HT-29 (cell line): ENCODE results near the gene CACNB4. TPM values are rescaled to one million over a fixed set of nuclear protein-coding genes. Genes with fewer than 3 reads are reported as not detected.

Source experiments
- DNase-seq: peaks from one replicate; pipeline ENCODE4 v3.0.0-alpha.2; 2015; ENCODE audit warnings: low spot score
- total RNA-seq: library from RNA; depleted of rRNA; stranded (reverse); fragments of >200 nt; shearing (Covaris generic); gene quantifications from 2 replicates; pipeline ENCODE4 v1.2.3, GENCODE V29; 2014

CACNB4 gene
- total RNA-seq, 1 experiment from 2014 or later, result 0.13 TPM

DNA sequence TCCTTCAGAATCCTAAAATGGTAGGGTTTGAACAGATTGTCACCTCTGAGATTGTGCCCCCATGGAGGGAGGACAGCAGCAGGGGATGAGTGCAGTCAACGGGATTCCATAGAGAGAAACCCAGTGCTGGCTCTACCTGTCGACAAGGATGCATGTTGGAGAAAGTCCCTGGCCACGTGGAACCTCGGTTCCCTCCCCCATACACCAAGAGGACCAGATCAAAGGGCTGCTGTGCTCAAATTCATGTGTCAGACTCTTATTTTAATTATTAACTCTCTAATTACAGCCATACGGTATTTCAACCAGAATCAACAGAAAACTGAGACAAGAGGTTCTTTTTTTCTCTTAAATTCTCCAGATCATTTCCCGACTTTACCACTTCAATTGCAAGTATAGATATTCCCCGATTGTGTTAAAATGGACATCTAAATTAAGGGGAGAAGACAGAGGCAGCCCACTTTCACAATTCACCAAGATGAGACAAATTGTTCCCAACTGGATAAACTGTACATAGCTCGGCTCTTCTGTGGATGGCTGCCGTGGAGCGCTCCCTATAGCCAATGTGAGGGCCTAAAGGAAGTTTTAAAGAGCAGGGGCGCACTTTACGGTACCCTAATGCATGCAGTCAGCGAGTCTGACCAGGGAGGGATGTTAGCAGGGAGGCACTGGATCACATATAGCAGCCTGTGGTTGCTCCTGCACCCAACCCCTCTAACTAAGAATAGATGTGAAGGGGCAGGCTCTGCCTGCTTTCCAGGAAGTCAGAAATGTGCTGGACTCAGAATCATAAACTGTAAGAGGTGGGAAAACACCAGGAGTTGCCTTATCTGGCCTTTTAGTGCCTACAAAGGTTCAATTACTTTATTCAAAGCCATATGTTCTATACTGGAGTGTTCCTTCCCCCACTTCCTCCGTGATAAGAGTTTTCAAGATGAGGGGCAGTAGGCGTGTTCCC is 123.1 kb downstream of the CACNB4 start:
- no peak for DNase-seq

DNA sequence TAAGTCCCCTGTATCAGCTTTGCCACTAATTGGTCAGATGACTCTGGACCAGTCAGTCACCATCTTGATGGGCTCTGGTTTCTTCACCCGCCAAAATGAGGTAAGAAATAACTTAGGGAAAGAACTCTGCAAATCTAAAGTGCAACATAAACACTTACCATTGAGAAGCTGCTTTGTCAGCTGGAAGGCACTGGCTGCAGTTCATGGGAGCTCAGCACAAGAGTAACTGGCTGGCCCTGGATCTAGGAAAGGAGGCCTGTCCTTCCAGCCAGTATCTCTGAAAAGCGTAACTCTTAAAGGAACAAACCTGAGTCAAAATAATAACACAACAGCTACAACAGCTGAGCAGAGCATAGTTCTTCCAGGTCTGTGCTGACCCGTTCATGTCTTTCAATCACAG is 123.9 kb downstream of the CACNB4 start:
- DNase-seq, result no peak

DNA sequence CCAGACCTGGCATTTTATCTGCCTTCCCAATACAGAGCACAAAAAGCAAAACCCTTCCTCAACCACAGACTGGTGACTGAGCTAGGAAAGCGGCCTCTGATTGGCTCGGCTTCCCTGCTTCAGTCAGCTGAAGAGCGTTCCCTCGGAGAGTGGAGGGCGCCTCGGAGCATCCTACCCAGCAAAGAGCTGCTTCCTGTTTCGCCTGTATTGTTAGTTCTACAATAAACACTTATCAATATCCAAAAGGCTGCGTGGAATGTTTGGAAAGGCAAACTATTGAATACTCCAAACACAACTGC is 125.0 kb downstream of the CACNB4 start:
- DNase-seq, result no peak

DNA sequence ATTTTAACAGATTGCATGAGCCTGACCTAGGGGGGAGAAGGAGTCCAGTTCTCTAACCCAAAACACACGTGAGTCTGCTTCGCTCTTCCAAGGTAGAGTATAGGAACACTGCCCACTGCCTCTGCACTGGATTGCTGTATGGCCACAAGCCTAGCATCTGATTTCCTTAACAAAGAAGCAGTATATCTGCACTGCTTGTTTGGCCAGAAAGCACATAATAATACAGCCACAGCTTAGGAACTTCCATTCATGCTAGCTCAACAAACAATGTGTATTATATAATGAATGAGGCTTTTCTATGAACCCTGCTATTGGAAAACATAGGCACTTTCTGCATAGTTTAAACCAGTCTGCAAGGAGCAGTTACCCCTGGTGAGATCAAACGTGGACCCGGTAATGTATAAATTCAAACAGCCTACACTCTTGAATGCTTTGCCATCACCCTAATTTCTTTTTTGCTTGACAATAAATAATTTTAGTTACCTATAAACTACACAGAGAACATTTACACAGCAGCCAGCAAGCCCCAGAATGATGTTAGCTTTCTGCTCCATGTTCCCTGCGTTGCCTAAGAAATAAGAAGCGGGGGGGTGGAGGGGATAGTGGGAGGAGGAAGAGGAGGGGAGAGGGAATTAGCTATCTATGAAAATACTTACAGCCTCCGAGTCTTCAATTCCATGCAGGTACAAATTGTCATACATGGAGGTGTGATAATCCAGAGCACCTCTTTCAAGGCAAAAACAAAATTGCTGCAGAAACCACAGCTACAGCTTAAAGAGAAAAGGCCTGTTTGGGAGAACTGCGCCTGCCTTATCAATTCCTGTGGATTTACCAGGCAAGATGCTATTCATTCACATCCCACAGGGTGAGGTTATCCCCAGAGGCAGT is 125.6 kb downstream of the CACNB4 start:
- DNase-seq, result no peak

DNA sequence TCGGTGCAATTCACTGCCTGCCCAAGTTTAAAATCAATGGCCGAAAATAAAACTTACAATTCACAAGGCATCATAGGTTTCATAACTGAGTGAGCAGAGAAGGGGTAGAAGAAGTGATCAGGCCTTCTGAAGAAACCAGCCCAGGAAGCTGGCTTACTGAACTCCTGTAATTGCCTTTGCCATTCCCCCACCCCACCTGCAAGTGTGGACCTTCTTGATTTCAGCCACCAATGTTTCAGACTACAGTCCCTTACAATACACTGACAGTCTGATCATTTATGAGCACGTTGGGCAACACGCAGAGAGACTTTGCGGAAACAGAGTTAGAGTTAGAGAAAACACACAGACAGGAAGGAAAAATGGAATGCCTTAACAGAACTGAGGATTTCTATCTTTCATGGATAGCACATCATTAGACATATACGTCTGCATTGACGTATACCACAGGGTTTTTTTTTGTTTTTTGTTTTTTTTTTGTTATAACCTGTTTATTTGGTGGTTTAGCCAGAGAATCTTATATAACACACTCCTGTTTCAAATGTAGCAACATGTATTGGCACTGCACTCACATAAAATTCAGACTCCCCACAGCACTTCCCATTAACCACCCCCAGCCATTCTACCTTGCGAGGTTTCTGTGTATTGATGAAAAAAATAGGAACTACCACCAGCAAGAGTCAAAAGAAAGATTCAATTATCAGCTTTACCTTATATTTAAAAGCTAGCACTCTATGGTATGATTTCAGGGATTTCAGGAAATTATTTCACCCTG is 126.4 kb downstream of the CACNB4 start:
- DNase-seq, result no peak

DNA sequence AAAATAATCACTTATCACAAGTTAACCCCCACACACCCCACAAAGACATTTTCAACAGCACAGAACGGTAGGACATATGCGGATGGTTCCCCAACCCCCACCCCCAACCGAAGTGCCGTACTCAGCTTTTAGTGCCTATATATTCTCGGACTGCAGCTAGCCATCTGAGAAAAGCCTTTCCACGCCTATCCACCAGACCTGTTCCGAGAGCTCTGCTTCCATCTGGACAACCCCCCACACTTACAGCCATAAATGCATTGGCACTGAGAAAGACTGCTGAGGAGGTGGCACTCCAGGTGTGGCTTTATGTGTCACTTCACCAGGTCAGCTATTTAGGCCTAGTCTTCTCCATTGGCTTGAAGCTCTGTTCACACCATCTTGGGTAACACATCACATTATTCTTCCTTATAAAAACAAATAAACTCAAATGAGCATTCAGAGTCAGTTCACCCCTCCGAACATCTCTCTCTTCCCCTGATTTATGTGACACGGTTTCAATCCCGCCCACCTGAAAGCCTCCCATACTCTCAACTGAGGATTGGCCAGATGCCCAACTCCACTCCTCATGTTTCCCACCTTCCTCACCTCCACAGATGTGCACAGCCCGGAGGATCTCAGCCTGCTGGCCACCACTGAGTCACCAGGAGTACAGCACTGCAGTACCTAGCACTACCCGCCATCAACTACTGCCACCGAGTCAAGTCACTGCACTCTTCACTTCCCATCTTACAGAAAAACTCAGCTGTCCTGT is 127.4 kb downstream of the CACNB4 start:
- no peak for DNase-seq

DNA sequence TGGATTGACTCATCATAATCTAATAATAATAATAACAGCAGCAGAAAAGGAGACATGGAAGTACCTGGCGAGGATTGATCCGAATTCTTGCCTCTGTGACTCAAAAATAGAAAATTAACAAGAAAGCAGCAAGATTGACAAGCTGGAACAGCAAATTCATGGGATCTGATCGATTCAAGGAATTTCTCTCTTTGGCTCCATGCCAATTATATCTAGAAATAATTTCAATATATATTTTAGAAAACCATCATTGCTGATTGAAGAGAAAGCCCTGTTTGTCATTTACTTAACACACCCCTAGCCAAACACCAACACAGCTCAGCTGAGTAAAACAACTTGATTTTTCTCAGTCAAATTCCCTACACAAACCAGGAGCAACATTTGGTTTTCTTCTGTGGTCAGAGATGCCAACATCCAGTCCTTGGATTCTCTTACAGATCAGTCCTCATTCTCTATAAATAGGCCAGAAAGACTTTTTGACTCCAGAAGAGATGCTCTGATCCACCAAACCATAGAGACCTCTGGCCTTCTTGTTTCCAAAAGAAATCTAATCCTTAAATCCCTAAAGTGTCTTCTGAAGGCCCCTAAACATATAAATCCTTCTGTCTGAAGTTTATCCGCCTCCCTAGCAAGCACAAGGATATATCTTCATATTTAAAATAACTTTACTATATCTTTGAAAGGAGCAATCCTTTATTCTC is 129.9 kb downstream of the CACNB4 start:
- DNase-seq, result no peak

DNA sequence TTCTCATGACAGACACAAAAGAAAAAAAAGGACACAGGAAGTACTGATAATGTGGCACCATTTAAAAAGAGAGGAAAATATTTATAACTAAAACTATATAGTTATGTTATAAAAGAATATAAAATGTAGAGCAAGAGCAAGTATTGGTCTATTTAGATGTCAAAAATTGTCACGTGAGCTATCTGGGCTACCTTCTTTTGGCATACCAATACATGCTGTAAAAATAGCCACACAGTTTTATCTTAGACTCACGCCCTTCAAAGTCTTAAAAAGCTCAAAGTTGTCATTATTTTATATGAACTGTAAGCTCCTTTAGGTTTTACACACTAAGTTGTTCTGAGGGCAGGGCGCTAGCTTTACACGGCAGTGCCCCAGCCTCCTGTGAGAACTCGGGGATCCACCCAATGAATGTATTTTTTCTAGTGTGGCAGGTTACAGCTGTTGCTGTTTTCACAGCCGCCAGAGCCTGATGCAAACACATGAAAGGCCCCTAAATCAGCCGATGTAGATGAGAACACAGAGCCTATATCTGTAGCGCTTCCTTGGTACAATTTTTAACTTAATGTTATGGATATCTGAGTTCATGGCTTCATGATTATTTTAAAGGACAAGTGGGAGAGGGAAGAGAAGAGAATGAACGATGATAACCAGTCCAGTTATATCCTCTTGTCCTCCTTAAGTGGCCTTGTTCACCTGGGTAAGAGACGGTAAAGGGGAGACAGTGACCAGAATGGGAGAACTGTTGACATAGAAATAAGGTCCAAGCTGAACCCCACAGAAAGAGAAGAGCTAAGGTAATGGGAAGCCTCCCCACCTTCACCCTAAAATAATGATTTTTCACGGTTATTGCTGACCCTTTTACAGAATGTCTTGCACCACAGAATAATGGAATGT is 130.8 kb downstream of the CACNB4 start:
- DNase-seq, result no peak

DNA sequence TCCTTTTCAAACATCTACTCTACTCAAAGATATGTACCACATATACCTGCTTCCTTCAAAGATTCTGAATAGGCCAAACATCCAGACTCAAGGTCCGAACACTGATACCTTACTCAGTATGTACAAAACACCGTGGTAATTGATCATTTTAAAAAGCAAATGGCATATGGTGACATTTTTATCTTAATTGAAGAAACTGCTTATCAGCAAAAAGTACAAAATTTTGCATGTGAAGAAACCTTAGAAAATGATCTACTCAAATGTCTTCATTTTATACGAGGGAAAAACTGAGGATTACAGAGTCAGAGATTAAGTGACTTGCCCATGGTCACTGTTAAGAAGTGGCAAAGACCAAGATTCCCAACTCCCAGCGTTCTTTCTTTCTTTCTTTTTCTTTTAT is 133.0 kb downstream of the CACNB4 start:
- DNase-seq, result no peak

DNA sequence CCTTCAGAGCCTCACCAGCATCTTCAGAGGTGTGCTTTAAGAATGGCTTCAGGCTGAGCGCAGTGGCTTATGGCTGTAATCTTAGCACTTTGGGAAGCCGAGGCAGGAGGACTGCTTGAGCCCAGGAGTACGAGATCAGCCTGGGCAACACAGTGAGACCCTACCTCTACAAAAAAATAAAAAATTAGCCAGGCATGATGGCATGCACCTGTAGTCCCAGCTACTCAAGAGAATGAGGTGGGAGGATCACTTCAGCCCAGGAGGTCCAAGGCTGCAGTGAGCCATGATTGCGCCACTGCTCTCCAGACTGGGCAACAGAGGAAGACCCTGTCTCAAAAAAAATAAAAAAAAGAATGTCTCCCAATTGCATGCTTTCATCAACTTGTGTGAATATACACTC is 137.3 kb downstream of the CACNB4 start:
- DNase-seq, result no peak

DNA sequence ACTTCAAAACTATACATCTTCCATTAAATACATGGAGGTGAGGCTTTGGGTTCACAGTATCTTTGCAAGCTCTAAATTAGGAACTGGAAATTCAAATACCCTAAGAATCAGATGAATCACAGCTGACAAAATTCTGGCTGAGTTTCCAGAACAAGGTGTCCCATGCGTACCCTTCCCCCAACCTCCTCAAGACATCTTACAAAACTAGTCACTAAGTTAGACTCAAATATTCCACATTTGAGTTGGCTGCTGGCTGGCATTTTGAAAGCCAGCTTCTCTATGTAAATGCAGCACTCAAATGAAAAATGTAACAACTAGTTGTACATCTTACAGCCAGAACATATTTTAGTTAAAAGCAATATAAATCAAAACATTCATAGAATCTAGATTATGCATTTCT is 139.6 kb downstream of the CACNB4 start:
- no peak for DNase-seq

DNA sequence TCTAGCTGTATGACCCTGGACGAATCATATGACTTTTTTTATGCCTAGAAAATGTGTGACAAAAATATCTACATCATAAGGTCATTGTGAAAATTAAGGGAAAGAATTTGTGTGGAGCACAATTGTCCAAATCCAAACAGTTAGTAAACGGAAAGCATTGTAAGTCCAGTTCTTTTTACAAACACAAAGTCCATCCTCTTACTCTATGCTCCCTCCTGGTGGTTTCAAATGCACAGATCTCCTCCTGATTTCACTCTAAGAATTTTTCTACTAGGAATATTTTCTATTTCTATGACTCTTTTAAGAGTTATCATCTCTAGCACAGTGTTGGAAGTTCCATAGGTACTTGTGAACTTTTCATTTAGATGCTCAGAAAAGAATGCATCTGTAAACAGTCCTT is 145.4 kb downstream of the CACNB4 start:
- no peak for DNase-seq

DNA sequence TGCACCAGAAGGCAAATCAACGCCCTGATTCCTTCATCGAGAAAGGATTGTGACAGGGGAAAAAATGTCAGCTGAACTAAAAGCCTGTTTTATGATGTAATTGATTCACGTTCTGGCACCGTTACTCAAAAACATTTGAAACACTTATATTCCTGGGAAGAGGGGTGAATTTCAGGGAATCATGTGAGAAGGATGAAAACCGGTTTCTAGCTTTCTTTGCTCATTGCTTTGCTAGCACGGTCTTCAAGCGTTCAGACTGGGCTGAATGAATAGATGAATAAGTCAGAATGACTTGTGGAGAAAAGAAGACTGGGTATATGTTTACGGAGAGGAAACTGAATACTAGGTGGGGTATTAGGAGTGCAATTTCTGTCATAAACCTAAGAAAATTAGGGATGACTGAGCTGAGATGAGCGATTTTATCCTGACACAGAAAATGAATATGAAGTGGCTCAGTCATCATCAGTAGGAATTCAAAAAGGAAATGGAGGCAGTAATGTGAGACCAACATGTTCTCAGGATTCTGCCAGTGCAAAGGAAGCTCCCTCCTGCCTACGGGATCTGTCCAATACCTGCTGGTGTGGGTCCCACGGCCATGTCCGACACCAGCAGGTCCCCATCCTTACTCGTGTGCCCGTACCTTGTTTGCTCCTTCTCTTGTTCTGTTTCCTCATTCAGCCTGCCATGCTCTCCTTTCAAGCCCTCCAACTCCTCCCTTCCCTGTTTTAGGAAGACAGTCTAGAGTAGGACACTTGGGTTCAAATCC is 146.0 kb downstream of the CACNB4 start:
- no peak for DNase-seq

DNA sequence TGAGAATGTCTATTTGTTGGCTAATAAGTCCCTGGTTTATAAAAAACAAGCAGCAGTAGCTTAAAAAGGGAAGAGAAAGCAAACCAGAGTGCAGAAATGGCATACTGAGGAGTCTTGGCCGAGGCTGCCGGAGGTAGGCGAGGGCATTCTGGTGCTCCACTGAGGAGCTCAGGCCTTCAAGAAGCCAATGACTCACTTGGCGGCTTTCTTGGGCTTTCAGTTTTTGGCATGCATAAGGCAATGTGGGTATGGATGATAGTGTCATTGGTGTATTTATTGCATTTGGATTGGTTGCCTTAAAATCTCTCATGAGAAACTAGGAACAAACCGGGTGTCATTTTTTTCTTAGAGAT is 151.1 kb downstream of the CACNB4 start:
- DNase-seq, result no peak

DNA sequence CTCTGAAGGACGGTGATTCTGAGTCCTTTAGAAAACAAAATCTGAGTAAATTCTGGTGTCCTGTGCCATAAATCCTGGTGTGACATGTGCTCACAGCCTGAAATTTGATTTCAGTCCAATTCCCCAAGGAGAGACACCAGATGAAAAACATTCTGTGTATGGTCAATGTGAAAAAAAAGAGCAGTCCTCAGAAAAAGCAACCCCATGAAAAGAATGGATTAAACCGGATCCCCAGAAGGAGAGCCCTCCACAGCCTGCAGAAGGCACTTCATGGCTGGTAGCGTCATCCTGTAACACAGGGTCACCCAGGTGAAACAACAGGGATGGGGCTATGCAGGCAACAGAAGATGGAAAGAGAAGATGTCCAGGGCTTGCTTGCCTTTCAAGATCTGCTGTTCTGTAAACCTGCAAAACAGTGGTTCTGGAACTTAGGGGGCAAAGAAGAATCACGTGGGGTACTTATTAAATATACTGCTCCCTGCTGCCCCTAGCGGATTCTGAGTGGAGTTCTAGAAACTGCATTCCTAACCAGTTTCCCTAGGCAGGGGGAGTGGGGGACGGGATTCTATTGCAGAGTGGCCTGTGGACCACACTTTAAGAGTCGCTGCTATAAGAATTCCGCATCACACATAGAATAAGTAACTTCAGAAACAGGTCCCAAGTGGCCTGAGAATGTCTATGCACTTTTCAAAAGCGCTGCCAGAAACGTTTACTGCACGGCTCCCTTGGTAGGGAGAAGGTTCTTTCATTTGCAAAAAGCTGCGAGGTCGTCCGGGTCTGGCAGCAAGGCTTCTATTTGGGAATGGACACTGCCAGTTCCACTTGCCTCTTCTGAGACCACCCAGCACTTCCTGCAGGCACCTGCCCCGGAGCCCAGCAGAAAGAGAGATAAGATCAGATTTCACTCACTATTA is 151.7 kb downstream of the CACNB4 start:
- peak; percentile 58 for DNase-seq

DNA sequence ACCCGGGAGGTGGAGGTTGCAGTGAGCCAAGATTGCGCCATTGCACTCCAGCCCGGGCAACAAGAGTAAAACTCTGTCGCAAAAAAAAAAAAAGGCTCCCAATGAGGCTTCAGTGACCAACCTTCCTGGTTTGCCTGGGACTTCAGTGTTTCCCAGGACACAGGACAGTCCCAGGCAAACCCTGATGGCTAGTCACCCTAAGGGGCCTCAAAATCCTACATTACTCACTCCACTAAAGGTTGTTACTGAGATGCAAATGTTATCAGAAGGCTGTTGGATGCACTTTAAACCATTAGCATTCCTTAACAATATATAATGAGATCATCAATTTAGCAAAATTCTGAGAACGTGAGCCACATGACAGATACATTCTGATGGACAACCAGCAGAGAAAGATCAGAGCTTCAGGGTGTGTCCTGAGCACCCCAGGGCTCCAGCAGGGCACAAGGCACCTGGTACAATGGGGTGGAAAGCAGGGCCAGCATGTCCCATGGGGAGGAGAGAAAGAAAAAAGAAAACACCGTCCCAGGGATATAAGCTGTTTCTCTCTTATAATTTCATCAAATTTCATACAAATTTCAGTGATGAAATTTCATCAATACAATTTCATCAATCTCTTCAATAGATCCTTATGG is 152.5 kb downstream of the CACNB4 start:
- no peak for DNase-seq

DNA sequence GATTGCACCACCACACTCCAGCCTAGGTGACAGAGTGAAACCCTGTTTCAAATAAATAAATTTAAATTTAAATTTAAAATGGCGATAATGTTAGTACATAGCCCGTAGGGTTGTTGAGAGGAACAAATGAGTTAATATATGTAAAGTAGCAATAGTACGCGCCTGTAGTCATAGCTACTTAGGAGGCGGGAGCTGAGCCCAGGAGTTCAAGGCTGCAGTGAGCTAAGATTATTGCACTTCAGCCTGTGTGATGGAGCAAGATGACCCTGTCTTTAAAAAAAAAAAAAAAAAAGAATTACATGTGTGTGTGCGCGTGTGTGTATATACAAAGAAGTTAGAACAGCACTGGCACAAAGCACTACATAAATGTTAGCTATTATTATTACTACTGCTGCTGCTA is 153.2 kb downstream of the CACNB4 start:
- no peak for DNase-seq
